Epithelial cell of proximal tubule (primary cell): ENCODE measurements around the gene RMND5A. TPM values are rescaled to one million over a fixed set of nuclear protein-coding genes. Genes with fewer than 3 reads are reported as not detected.

Experiments
- DNase-seq: peaks from one replicate; pipeline ENCODE4 v3.0.0-alpha.2; 2011; ENCODE audit warnings: low read depth
- H3K4me3 ChIP-seq: 2 replicates; pipeline ENCODE4 v1.5.1; 2011; ENCODE audit warnings: low read depth, mild to moderate bottlenecking, low read length
- total RNA-seq: library from RNA; depleted of rRNA; stranded (reverse); fragments of >200 nt; gene quantifications from 2 replicates; pipeline ENCODE4 v1.2.3, GENCODE V29; 2015
- TF ChIP-seq, protein P1 (sequence below): conservative IDR thresholded peaks from 2 replicates; pipeline ENCODE4 v1.5.1; 2012; ENCODE audit warnings: low read depth, mild to moderate bottlenecking, low read length

RMND5A gene
- total RNA-seq, 1 donor from 2014 or later = 20.5 TPM

DNA sequence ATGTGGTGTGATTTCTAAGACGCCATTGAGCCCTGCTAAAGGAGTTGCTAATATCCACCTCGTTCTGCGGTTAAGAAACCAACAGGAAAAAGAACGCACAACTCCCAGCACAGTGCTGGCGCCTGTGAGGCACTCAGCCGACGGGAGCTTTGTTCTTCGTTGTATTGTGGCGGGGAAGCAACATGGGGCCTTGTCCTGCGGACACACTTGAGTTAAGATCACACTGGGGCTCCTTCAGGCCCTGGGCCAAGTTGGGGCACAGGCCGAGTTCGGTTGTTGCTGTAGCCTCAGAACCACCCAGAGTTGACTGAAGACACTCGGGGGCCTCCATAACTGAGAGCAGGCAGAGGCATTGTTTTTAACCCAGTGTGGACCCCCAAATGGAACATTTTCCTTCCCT, 101.2 kb downstream of the RMND5A start:
- TF ChIP-seq, protein P1, sequence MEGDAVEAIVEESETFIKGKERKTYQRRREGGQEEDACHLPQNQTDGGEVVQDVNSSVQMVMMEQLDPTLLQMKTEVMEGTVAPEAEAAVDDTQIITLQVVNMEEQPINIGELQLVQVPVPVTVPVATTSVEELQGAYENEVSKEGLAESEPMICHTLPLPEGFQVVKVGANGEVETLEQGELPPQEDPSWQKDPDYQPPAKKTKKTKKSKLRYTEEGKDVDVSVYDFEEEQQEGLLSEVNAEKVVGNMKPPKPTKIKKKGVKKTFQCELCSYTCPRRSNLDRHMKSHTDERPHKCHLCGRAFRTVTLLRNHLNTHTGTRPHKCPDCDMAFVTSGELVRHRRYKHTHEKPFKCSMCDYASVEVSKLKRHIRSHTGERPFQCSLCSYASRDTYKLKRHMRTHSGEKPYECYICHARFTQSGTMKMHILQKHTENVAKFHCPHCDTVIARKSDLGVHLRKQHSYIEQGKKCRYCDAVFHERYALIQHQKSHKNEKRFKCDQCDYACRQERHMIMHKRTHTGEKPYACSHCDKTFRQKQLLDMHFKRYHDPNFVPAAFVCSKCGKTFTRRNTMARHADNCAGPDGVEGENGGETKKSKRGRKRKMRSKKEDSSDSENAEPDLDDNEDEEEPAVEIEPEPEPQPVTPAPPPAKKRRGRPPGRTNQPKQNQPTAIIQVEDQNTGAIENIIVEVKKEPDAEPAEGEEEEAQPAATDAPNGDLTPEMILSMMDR = no peak
- no peak overlapping the region for H3K4me3 ChIP-seq
- DNase-seq = no peak

DNA sequence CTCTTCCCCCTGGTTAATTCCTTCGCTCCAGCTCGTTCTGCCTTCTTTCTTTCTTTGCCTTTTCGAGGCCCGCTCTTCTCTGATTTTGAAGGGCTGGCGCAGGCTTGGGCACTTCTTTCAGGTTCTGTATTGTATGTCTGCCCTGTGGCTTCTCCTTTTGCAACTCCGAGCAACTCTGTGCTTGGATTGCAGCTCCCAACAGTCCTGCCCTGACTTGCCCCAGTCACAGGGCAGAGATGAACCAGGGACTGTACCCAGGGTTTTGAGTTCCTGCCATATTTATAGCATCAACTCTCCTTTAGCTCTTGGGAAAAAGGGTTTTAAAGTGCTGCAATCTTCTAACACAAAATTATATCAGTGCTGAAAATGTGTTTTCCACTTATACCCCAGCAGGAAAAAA, 101.8 kb downstream of the RMND5A start:
- no peak overlapping the region for H3K4me3 ChIP-seq
- TF ChIP-seq, protein P1 = no peak
- no peak for DNase-seq

DNA sequence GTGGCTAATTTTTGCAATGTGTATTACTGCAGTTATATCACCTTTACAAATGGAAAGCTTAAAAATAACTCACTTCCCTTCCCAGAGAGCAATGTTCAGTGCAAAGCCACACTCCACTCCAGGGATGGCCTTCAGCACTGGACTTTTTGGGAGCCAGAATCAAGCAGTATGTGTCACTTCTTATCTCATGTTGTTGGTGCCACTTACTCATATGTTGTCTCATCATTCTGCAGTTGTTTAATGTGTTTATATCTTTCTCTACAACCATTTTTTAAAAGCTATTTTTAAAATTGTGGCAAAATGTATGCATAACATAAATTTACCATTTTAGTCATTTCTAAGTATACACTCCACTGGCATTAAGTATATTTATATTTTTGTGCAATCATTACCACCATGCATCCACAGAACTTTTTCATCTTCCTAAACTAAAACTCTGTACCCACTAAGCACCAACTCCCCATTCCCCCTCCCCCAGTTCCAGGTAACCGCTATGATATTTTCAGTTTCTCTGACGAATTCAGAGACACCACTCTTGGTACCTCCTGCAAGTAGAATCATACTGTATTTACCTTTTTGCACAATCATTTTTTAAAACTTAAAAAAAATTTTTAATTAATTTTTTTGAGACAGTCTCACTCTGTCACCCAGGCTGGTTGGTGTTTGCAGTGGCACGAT, 102.7 kb downstream of the RMND5A start:
- no peak for DNase-seq
- H3K4me3 ChIP-seq = no peak overlapping the region
- TF ChIP-seq, protein P1 = no peak

DNA sequence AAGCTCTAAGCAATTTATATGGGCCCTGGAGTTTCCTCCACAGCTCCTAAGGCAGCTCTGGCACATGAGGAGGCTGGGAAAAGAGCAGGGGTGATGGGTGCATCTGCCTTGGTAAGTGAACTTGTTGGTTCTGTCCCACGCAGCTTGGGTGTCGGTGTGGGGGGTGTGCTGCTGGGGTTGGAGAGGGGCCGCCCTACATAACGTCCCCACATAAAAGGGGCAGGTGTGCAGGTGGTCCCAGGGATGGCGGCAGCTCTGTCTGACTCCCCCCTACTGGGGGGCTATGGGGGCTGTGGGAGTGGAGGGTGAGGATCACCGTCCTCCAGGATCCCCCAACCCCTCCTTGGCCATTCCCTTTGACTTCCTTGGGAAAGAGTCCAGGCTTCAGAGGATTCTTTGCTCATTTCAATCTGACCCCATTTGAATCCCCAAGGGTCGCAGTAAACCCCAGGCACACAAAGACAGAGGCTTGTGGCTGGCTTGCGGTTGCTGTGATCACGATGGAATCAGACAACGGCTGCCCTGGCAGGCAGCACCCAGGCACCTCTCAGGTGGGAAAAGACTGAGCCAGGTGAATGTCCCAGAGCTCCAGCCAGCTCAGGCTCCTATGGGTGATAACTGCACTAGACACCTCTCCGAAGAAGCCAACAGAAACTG, 105.1 kb downstream of the RMND5A start:
- DNase-seq = no peak
- no peak overlapping the region for H3K4me3 ChIP-seq
- TF ChIP-seq, protein P1 = no peak

DNA sequence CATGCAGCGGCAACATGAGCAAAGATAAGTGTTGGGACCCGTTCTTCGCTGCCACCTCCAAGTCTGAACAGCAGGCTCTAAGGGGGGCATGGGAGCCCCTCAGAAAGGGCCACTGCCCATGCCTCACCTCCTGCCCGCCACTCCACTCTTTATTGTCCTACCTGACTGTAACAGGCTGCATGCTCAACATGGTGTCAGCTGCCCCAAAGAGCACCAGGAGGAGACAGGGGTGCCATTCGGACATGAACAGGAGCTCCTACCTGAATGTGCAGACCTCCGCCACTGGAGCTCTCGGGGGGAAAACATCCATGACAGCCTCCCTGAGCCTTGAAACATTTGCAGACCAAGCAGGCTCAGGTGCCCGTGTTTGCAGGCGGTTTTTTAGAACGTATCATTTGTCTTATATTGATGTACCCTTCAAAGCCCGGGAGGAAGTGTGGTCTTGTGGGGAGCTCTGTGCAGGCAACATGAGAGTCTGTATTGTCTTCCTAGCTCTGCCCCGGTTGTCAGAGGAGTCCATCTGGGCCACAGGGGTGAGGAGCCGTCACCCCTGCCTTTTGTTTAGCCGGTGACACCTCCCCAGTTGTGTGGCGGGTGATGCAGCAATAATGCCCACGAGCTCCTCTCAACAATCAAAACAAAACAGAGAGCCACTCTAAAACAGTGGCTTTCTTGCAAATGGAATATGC, 105.7 kb downstream of the RMND5A start:
- TF ChIP-seq, protein P1 = no peak
- DNase-seq = no peak
- no peak overlapping the region for H3K4me3 ChIP-seq

DNA sequence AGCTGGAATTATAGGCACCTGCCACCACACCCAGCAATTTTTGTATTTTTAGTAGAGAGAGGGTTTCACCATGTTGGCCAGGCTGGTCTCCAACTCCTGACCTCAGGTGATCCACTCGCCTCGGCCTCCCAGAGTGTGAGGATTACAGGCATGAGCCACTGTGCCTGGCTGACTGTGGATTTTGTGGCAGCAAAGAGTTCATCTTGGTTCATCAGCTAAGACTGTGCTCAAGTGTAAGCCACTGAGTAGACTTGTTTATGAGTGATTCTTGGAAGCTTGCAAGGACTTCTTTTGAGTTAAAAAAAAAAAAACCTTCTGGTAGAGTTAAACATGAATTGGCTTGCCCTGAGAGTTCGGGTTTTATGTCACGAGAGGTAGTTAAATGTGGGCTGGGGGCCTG, 106.9 kb downstream of the RMND5A start:
- TF ChIP-seq, protein P1 = no peak
- no peak for DNase-seq
- H3K4me3 ChIP-seq = no peak overlapping the region

Other genes starting within 250 kb of the RMND5A start
- 37.9 and 49.3 TPM in 2 replicates for gene CHMP3, start 156.8 kb upstream of the RMND5A start, total RNA-seq
- gene RNF103, start 96.4 kb upstream of the RMND5A start, total RNA-seq = 10.0 and 11.1 TPM in 2 replicates
- gene CD8A, start 70.6 kb downstream of the RMND5A start, total RNA-seq = not detected in 2 replicates
- 0.43 and 2.5 TPM in 2 replicates for gene CD8B, start 141.6 kb downstream of the RMND5A start, total RNA-seq
- gene RGPD1, start 221.8 kb downstream of the RMND5A start, total RNA-seq = 0.22 and 1.7 TPM in 2 replicates